Mammary epithelial cell (primary cell): Measurements from ENCODE around the gene LRRC7.

ENCODE experiments used
- EZH2 ChIP-seq: IDR thresholded peaks from 2 replicates; pipeline ENCODE4 v1.6.1; 2012; ENCODE audit warnings: low read length, inconsistent platforms, borderline replicate concordance
- TF ChIP-seq, protein P1 (sequence below), 2 donors: IDR thresholded peaks in 1 of 2; conservative IDR thresholded peaks in 1 of 2; 2 replicates each; pipeline ENCODE4 v1.5.1; 2011 to 2012; ENCODE audit warnings: inconsistent platforms in 2 of 2, low read length in 2 of 2, mild to moderate bottlenecking in 2 of 2, control low read depth in 1 of 2, low read depth in 1 of 2; ENCODE audit not compliant: insufficient read depth in 1 of 2; ENCODE audit errors: extremely low read depth in 1 of 2

DNA sequence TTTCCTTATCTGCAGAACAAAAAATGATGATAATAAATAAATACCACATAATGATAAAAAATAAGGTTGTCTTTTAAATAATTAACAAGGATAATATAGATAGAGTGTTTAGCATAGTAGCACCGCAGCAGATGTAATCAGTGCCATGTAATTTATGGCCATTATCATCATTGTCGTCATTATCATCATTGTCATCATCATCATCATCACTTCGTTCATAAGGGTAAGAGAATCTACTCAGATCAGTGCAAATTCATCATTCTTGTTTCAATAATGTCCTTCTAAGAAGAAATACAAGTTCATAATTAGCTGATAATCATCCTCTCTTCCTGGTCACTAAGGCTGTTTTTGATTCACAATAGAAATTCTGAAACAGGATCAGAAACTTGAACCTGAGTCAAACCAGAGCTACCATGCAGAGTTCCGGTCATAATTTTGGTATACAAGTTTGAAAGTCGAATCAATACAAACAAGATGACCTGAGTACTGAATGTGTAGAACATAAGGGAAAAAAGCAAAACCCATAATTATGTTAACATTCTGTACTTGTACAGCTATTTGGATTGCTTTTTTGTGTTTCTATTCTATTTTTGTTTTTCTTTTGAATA lies 465.6 kb downstream of the LRRC7 start:
- TF ChIP-seq, protein P1, sequence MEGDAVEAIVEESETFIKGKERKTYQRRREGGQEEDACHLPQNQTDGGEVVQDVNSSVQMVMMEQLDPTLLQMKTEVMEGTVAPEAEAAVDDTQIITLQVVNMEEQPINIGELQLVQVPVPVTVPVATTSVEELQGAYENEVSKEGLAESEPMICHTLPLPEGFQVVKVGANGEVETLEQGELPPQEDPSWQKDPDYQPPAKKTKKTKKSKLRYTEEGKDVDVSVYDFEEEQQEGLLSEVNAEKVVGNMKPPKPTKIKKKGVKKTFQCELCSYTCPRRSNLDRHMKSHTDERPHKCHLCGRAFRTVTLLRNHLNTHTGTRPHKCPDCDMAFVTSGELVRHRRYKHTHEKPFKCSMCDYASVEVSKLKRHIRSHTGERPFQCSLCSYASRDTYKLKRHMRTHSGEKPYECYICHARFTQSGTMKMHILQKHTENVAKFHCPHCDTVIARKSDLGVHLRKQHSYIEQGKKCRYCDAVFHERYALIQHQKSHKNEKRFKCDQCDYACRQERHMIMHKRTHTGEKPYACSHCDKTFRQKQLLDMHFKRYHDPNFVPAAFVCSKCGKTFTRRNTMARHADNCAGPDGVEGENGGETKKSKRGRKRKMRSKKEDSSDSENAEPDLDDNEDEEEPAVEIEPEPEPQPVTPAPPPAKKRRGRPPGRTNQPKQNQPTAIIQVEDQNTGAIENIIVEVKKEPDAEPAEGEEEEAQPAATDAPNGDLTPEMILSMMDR (conservative IDR thresholded peaks at IDR 0.05 in 1 of 2, IDR thresholded peaks at IDR 0.05 in 1 of 2; ENCODE audit: extremely low read depth in 1 of 2, insufficient read depth in 1 of 2, low read depth in 1 of 2, low read length in 2 of 2): no peak
- TF ChIP-seq EZH2: no peak
